GM03348 (cell line): Measurements from ENCODE around the gene TTLL10.
A peak's percentile ranks its signal among the peaks of the same experiment; 100 is the strongest.

Source experiments
- DNase-seq: peaks from one replicate; pipeline ENCODE4 v3.0.0; 2012; ENCODE audit warnings: low spot score

Gene TTLL10

GRCh38 chr1:1222575-1223225, 49.0 kb downstream of the TTLL10 start:
- DNase-seq = no peak

GRCh38 chr1:1223321-1223720, 49.6 kb downstream of the TTLL10 start:
- no peak for DNase-seq

- DNase-seq = no peak
Measured at GRCh38 chr1:1223891-1224290, 50.2 kb downstream of the TTLL10 start.

DNA sequence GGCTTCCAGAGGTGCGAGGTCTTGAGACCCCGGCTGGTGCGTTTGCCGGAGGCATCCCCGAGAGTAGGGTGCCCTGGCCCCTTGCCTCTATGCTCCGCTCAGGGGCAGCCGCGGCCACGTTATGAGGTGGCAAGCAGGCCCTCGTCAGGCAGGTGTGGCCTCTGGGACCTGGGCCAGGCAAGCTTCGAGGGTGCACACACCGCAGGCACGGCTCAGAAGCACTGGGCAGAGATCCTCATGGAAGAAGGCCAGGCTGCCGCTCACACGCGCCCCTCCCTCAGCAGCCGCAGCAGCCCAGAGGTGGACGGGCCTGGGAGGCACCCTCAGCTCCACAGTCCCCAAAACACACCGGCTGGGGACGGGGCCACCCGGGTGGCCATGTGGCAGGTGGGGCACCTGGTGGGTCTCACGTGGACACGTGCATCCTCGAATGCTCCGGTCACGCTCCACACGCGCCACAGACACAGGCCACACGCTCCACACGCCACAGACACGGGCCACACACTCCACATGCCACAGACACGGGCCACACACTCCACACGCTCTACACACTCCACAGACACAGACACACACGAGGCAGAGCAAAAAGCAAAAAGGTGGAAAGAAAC, 51.7 kb downstream of the TTLL10 start:
- no peak for DNase-seq

- no peak for DNase-seq
Measured at GRCh38 chr1:1225913-1226312, 52.2 kb downstream of the TTLL10 start.

GRCh38 chr1:1226566-1227362, 53.1 kb downstream of the TTLL10 start:
- no peak for DNase-seq

DNA sequence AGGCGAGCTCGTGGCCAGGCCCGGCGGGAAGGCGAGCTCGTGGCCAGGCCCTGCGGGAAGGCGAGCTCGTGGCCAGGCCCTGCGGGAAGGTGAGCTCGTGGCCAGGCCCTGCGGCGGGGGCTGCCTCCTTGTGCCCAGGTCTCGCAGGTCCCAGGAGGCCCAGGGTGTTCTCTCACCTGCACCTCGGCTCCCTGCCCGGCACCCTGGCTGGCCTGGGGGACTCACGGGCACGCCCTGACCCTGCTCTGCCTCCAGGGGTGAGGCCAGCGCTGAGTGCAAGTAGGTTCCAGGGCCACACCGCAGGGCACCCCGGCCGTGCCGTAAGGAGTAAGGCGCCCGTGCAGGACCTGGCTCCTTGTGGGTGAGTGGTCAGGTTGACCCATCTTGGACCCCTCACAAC, 53.7 kb downstream of the TTLL10 start:
- no peak for DNase-seq

DNA sequence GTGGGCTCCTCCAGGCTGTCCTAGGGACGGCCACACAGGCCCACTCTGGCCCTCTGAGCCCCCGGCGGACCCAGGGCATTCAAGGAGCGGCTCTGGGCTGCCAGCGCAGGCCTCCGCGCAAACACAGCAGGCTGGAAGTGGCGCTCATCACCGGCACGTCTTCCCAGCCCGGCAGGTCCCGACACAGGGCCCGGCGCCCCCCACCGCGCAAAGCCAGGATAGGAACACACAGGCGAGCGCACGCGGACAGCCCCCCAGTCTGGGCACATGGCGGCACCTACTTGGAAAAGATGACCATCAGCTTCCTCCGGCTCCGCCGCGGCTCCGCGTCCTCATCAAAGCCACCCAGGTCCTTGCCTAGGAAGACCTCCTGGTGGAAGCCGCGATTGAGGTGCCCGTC, 54.5 kb downstream of the TTLL10 start:
- DNase-seq = no peak

DNA sequence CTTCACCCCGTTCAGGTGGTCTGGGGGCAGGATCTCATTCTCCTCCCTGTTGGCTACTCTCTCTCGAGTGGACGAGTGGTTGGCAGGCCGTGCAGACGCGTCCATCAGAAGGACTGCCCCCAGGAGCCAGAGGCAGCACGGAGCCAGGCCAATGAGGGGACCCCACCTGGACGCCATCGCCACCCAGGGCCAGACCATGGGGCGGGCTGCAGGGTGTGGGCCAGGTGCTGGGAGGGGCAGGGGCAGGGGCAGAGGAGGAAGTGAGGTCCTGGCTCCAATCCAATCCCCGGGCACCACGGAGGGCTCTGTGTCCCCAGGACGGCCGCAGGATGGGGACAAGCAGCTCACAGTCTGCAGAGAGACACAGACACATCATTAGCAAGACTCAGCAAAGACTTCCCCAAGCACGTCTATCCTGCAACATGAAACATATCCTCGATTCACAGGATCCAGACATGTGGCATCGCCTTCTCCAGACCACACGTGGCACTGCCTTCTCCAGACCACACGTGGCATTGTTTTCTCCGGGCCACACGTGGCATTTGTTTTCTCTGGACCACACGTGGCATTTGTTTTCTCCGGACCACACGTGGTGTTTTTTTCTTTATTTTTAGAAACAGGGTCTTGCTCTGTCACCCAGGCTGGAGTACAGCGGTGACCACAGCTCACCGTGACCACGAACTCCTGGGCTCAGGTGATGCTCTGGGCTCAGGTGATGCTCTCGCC, 55.1 kb downstream of the TTLL10 start:
- DNase-seq = no peak

- no peak for DNase-seq
Measured at GRCh38 chr1:1229770-1230169, 56.1 kb downstream of the TTLL10 start.

GRCh38 chr1:1230656-1231399, 57.1 kb downstream of the TTLL10 start:
- peak; percentile 86 for DNase-seq

- peak; percentile 100 for DNase-seq
Measured at GRCh38 chr1:1231400-1232207, 57.9 kb downstream of the TTLL10 start, which contains the start of gene SDF4. TSS of gene SDF4 (minus strand) at chr1:1232001. CDS start at chr1:1228772, 3,229 bp downstream.

- no peak for DNase-seq
Measured at GRCh38 chr1:1232208-1232795, 58.6 kb downstream of the TTLL10 start, which contains the start of gene B3GALT6. TSS of gene B3GALT6 (plus strand) at chr1:1232237. CDS start at chr1:1232279, 42 bp downstream.

DNA sequence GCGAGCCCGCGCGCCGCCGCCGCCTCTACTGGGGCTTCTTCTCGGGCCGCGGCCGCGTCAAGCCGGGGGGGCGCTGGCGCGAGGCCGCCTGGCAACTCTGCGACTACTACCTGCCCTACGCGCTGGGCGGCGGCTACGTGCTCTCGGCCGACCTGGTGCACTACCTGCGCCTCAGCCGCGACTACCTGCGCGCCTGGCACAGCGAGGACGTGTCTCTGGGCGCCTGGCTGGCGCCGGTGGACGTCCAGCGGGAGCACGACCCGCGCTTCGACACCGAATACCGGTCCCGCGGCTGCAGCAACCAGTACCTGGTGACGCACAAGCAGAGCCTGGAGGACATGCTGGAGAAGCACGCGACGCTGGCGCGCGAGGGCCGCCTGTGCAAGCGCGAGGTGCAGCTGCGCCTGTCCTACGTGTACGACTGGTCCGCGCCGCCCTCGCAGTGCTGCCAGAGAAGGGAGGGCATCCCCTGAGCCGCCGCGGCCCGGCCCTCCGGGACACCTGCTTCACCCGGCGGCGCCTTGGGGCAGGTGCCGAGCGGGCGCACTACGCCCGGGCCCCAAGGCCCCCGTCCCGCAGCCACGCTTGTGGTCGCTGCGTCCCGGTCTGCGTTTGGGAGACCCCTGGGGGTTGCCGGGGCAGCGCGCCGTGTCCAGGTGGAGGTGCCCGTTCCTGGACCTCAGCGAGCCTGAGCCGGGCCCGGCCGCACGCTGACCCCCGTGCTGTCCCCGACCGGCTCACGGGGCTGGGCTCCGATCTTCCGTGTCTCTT, 59.3 kb downstream of the TTLL10 start:
- no peak for DNase-seq

DNA sequence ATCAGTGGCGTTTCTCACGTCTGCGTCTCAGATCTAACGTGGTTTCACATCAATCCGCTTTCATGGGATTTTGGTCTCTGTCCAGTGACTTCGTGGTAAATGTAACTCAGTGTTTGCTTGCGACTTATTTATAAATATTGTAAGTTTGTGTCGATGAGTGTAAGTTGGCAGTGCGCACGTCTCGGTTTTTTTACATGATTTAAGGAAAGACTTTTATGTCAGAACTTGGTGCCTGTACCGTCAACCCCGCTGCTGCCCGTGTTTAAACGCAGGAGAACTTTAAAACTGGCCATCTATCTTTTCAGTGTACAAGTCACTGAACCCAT, 59.9 kb downstream of the TTLL10 start:
- no peak for DNase-seq

GRCh38 chr1:1234180-1234808, 60.6 kb downstream of the TTLL10 start:
- DNase-seq = no peak

DNA sequence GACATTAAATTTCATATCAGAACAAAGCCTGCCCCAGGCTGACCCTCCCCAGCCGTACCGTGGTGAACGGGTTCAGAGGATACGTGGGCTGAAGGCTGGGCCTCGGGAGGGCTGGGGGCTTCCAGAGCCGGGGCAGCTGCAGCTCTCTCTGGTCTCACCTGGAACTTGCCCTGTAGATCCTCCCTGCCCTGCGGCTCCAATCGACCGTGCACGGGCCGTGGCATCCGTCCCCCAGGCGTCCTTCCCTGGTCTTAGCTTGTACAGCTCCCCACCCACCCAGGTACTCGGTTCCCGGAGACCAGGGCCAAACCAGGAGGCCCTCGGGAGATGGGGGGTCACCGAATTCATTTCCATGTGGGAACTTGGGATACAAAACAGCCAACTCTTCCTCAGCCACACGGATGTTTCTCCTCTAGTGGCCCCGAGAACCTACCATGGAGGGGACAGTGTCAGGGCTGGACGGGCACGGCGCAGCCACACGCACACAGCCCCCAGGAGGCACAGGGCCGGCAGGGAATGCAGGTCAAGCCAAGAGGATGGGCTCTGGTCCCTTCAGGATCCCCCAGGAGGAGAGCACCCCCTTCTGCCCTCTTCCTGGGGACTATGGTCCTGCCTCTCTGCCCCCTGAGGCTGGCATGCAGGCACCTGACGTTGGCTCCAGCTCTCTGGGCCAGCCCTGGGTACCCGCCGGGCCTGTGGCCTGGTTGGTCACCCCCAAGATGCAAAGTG, 61.5 kb downstream of the TTLL10 start:
- no peak for DNase-seq

DNA sequence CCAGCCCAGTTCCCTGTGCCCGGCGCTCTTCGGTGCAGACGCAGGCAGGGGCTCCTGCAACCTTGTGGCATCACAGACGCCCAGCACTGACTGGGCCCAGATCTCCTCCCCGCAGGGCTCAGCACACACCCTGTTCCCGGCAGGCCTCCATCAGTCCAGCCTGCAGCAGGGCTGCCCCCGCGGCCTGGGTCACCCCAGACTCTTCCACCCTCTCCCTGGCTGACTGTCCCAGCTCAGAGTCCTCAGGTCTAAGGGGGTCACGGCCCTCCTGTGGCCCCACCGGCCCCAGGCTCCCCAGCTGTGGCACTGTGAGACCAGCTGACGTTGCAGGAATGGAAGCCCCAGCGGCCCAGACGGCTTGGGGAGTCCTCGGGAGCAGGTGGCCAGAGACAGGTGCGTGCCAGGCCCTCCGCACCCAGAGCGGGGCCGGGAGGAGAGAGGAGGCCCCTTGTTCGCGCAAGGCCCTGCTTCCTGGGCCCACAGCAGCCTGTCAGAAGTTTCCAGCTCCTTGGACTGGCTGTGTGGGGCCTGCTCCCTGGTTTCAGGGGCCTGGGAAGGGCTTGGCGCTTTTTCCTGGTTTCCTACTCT, 62.6 kb downstream of the TTLL10 start:
- DNase-seq = no peak
